PC-9 (cell line): ENCODE data around the gene RUNX2.

Source experiments
- CTCF ChIP-seq: fragments of 200-600 bp; sonication (generic); conservative IDR thresholded peaks from 2 replicates; pipeline ENCODE4 v1.6.1; 2017; ENCODE audit warnings: mixed run types, antibody characterized with exemption, mild to moderate bottlenecking, moderate library complexity
- EZH2 ChIP-seq: fragments of 200-600 bp; sonication (generic); IDR thresholded peaks from 2 replicates; pipeline ENCODE4 v1.8.0; 2017; ENCODE audit warnings: antibody characterized with exemption, low read depth

- TF ChIP-seq CTCF, result no peak
- TF ChIP-seq EZH2, result no peak
These were observed 238.8 kb downstream of the RUNX2 start for GRCh38 chr6:45566882-45567281.
